EH (cell line): ENCODE measurements around the gene RMDN2.
"Not testable (repeated sequence)": the region's sequence is repeated elsewhere in the genome, so short reads cannot be mapped to it uniquely, and the experiment has no call there.

Source experiments
- DNase-seq: peaks from one replicate; pipeline ENCODE4 v3.0.0-alpha.2; 2015; ENCODE audit warnings: low read depth

The RMDN2 gene

GRCh38 chr2:37934591-37935513, 9.8 kb downstream of the RMDN2 start:
- DNase-seq = no peak

- DNase-seq = peak; percentile 16
Observed at GRCh38 chr2:37937568-37937967, 12.5 kb downstream of the RMDN2 start.

- not testable (repeated sequence) for DNase-seq
Observed at GRCh38 chr2:37941267-37941666, 16.2 kb downstream of the RMDN2 start.

GRCh38 chr2:37944268-37944667, 19.2 kb downstream of the RMDN2 start:
- DNase-seq = no peak

GRCh38 chr2:37947306-37947705, 22.2 kb downstream of the RMDN2 start:
- no peak for DNase-seq

- not testable (repeated sequence) for DNase-seq
Observed at GRCh38 chr2:37962018-37962739, 37.1 kb downstream of the RMDN2 start.

- DNase-seq = not testable (repeated sequence)
Observed at GRCh38 chr2:37962740-37963121, 37.6 kb downstream of the RMDN2 start.

- not testable (repeated sequence) for DNase-seq
Observed at GRCh38 chr2:37963901-37964300, 38.8 kb downstream of the RMDN2 start.

GRCh38 chr2:37966326-37966725, 41.2 kb downstream of the RMDN2 start:
- DNase-seq = no peak

- DNase-seq = no peak
Observed at GRCh38 chr2:37969731-37970130, 44.6 kb downstream of the RMDN2 start.

- DNase-seq = no peak
Observed at GRCh38 chr2:37971971-37972370, 46.9 kb downstream of the RMDN2 start.

GRCh38 chr2:37973615-37974353, 48.7 kb downstream of the RMDN2 start:
- DNase-seq = no peak

GRCh38 chr2:37975808-37976207, 50.7 kb downstream of the RMDN2 start:
- DNase-seq = no peak

GRCh38 chr2:37976411-37976810, 51.3 kb downstream of the RMDN2 start:
- no peak for DNase-seq

- DNase-seq = peak; percentile 70
Observed at GRCh38 chr2:37982147-37982582, 57.1 kb downstream of the RMDN2 start.

- no peak for DNase-seq
Observed at GRCh38 chr2:37982847-37983246, 57.8 kb downstream of the RMDN2 start.

GRCh38 chr2:37983719-37984118, 58.6 kb downstream of the RMDN2 start:
- no peak for DNase-seq

GRCh38 chr2:37984176-37984575, 59.1 kb downstream of the RMDN2 start:
- DNase-seq = no peak

GRCh38 chr2:37984589-37984988, 59.5 kb downstream of the RMDN2 start:
- DNase-seq = peak; percentile 8

GRCh38 chr2:37985333-37985732, 60.2 kb downstream of the RMDN2 start:
- DNase-seq = peak; percentile 19

- DNase-seq = no peak
Observed at GRCh38 chr2:37987098-37987775, 62.1 kb downstream of the RMDN2 start.

- DNase-seq = no peak
Observed at GRCh38 chr2:37992601-37993000, 67.5 kb downstream of the RMDN2 start.
